HG02759 (cell line): ENCODE results near the gene JPH3.
"Not testable (repeated sequence)": the region's sequence is repeated elsewhere in the genome, so short reads cannot be mapped to it uniquely, and the experiment has no call there.

Experiments
- ATAC-seq: cut with Tn5 transposase; IDR thresholded peaks from one replicate; pipeline ENCODE4 v1.9.1; 2021; ENCODE audit warnings: mild to moderate bottlenecking, moderate library complexity; ENCODE audit not compliant: unreplicated experiment

JPH3 gene

DNA sequence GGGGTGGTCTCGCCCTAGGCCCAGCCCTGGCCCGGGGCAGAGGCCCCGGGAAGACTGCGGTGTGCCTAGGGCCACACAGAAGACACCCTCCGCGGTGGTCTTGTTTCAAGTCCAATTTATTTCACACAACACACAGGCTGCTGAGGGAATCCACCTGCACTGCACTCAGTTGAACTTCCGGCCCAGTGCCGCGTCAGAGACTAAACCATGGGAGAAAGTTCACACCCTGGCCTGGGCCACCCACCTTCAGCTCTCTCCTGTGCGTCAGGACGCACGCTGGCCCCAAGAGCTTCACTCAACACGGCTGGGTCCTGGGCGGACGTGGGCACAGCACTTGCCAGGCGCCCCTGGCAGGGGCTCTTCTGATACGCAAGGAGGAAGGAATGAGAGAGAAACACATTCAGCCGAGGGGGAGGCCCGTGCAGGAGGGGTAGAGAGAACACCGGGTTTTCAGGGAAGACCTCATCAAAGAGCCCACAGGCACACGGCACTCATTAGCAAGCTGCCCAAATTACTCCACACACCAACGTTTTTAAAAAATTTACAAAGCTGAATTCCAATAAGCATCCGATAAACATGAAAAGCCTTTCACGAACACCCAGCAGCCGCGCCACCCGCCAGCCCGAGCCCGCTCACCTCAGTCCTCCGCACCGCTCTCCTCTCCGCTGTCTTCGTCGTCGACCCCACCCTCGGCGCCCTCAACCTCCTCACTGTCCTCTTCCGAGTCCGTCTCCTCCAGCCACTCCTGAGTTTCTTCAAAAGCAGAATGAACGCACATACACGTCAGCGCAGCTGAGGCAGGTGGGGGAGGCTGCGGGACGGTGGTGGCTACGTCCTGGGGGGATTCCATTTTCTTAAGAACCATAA lies 105.6 kb downstream of the JPH3 start:
- no peak for ATAC-seq

DNA sequence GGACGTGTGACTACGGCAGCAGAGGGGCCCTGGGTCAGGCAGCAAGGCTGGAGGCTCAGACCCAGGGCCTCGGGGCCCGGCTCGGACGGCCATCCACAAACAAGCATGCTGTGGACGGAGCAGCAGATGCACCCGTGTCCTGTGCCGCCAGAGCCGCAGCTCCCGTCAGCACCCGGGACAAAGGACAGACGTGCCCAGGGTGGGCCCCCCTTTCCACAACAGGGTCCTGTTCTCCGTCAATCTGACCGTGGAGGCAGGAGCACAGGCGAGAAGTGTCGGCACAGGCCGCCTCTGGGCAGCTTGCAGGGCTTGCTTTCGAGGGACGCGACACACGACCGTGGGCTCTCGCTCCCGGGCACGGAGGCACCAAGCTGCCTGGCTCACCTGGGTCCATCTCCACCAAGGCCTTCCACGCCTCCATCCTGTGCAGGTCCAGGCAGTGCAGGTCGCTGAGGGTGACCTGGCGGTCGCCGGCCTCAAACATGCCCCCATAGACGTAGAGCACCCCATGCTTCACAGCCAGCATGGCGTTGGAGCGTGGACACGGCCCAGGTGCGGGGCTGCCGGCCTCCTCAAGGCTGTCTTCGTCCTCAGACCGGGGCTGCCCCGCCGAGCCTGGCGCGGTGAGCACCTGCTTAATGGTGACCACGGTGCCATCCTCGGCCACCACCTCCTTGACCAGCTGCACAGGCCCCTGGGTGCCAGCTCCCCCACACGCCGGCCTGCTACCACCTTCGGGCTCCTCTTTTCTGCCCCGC lies 106.8 kb downstream of the JPH3 start:
- ATAC-seq: no peak

GRCh38 chr16:87709677-87710076 lies 107.4 kb downstream of the JPH3 start:
- ATAC-seq: no peak

GRCh38 chr16:87710887-87711286 lies 108.6 kb downstream of the JPH3 start:
- no peak for ATAC-seq

DNA sequence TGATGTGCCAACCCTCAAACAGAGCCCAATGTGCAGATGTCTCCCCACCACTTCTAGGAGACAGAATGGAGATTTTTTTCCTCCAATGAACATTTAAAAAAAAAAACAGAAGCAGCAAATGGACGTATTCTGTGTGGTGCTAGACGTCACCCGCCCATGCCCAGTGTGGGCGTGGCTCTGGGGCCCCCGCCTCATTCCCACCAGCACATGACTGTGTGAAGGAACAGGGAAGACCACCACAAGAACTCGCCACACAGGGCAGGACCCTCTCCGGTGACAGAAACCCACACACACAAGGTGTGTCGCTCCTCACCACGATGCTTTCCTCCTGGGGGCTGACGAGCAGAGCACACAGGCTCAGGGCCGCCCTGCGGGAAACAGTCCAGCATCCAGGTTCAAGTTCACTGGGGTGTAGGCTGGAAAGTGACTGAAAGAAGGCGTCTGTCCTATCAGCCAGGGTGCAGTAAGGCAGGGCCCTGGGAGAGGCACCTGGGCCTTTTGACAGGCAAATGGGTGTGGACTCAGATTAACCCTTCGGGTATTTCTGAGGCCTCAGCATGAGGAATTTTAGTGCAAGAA lies 110.0 kb downstream of the JPH3 start:
- ATAC-seq: no peak

GRCh38 chr16:87713451-87714229 lies 111.3 kb downstream of the JPH3 start:
- ATAC-seq: no peak

DNA sequence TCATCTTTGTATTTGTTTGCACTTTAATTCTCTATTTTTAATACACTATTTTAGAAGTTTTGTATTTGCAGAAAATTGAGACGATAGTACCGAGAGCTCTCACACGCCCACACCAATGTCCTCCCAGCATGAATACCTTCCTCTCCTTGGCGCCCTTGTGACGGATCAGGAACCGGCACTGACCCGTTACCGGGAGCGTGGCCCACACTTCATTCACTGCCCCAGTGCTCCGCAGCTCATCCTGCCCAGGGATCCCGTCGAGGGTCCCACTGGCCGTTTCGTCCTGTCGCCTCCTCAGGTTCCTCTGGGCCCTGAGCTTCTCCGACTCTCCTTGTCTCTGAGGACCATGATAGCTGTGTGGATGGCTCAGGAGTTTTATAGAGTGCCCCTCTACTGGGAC lies 112.9 kb downstream of the JPH3 start:
- ATAC-seq: no peak

GRCh38 chr16:87715658-87716057 lies 113.3 kb downstream of the JPH3 start:
- no peak for ATAC-seq

- ATAC-seq: not testable (repeated sequence)
Observed at GRCh38 chr16:87718831-87719230, 116.5 kb downstream of the JPH3 start.

GRCh38 chr16:87720446-87720845 lies 118.1 kb downstream of the JPH3 start:
- no peak for ATAC-seq

DNA sequence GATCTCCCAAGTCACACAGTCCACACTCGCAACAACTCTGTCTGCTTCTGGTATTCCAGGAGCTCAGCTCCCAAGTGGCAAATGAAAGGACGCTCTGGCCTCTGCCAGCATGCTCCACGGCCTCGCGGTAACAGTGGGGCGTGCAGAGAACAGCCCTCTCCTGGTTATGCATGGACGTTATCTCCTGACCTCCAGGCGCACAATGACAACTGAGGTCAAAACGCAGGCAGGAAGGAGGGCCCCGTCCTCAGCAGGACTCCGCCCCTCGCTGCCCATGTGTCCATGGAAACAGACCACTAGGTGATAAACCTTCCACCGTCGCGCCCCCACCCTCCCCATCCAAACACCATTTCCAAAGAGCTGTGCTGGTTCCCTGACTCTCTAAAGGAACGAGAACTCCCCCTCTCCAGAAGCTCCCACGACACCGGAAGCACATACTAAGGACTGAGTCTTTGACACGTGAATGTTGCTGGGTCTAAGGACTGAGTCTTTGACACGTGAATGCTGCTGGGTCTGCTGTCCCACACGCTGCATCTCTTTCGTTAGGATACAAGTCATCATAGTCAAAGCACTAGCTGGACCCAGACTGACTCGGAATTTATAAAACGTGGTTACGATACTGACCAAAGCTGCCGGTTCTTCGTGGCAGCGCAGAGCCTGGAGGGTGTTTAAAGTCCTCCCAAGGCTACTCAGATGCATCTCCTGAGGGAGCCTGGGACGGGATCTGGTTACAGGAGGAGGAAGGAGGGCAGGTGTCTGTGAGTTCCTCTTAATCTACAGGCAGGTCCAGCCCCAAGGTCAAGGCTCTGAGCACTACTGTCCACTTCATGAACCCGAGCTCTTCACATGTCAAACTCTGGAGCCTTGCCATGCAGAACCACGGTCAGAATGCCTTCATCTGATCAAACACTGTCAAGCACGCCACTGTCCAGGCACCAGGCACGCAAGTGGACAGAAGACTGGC lies 119.6 kb downstream of the JPH3 start:
- no peak for ATAC-seq

- no peak for ATAC-seq
Observed at GRCh38 chr16:87722590-87723225, 120.4 kb downstream of the JPH3 start.

DNA sequence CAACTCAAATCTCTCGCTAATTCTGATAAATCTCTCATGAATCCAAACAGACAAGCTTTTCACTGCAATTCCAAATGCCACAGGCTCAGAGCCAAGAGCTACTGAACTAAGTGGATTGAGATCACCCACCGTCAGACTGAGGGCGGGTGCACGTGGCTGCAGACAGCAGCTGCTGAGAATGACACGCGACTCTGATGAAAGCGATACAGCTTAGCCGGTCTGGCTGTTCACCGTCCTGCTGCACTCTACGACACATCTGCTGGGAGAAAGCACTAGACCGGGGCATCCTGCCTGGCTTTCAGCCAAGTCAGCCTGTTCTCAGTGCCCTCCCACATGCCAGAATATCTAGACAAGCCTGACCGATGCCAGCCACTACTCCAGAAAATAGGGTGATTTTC lies 120.9 kb downstream of the JPH3 start:
- peak; percentile 66 for ATAC-seq

DNA sequence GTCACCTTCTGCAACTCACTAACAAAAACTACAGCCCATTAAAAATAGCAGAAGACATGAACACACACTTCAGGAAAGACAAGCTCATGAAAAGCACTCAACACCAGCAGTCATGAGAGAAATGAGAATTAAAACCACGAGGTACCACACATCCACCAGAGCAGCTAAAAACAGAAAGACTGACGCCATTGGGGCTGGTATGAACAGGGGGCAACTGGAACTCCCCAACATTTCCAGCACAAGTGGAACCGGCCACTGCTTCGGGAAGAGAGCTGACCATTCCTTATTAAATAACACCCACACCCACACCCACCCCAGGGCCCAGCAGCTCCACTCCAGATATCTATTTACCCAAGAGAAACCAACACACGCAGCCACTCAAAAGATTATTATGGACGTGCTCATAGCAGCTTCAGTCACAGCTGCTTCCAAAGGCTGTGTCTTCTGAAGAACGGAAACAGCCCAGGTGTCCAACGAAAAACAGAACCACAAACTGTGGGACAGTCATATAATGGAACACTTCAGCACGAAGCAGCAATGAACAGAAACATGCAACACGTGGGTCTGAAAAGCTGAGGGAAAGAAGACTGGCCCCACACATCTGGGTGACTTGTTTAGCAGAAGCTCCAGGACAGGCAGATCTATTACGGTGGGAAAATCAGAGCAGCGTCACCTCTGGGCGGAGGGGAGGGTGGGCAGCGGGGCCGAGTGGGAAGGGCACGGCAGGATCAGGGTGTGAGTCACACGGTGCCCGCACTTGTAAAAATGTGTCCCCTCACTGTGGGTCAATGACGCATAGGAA lies 122.4 kb downstream of the JPH3 start:
- no peak for ATAC-seq

DNA sequence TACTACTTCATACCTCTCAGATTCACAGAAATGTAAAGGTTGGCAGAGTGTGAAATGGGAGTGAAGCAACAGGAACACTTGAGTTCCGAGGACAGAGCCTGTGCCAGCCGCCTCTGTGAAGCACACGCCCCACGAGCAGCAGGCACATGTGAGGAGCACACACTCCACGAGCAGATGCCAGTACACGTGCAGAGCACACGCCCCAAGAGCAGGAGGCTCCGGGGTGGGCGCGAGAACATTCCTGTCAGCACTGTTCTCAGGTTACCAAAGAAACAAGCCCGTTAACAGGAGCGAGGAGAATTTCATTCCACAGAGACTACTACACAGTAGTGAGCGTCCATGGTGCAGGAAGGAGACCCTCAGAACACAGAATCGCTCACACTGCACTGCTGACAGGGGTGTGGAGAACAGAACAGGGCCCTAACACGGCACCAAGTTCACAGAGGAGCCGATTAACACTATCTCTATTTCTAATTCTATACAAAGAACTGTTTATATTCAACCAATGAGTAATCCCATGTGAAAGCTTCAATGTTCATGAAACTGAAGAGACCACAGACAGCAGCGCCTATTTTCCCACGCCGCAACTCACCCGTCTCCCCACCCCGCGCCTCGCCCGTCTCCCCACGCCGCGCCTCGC lies 123.4 kb downstream of the JPH3 start:
- no peak for ATAC-seq

DNA sequence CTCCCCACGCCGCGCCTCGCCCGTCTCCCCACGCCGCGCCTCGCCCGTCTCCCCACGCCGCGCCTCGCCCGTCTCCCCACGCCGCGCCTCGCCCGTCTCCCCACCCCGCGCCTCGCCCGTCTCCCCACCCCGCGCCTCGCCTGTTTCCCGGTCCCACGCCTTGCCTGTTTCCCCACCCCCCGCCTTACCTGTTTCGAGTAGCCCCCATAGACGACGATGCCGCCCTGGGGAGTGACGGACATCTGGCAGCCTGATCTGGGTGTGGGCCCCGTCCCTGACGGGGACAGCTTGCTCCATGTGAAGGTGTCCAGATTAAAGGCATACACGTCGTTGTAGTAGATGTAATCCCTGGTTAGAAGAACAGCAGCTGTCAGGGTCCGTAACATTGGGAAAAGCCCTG lies 124.3 kb downstream of the JPH3 start:
- not testable (repeated sequence) for ATAC-seq

- ATAC-seq: no peak
Observed at GRCh38 chr16:87727346-87727745, 125.0 kb downstream of the JPH3 start.

GRCh38 chr16:87728026-87728425 lies 125.7 kb downstream of the JPH3 start:
- ATAC-seq: no peak
